LNCaP clone FGC (cell line): ENCODE data around the gene RNF123.

Experiments
- DNase-seq: peaks from one replicate; pipeline ENCODE4 v3.0.0-alpha.2; 2011; ENCODE audit warnings: low read depth
- H3K4me3 ChIP-seq: 2 replicates; pipeline ENCODE4 v1.5.1; 2011; ENCODE audit warnings: mild to moderate bottlenecking, low read depth, low read length, control low read depth
- TF ChIP-seq, protein P1 (sequence below): IDR thresholded peaks from 2 replicates; pipeline ENCODE4 v1.5.1; 2012; ENCODE audit warnings: mild to moderate bottlenecking; ENCODE audit not compliant: control insufficient read depth, insufficient read depth; ENCODE audit errors: extremely low read depth

RNF123 gene

DNA sequence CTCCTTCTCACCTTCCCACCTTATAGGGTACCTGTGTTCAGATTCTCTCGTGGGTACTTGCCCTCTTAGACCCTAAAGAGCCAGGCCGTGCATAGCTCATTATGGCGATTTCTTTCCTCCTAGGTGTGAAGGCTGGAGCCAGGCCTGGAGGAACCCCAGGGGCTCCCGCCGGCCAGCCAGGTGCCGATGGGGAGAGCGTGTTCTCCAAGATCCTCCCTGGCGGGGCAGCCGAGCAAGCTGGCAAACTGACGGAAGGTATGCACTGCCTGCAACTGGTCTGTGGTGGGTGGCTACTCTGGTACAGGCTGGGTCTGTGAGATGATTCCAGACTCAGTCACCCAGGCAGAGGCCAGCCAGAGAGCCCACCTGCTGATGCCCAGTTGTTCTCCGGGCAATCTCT lies 25.1 kb upstream of the RNF123 start:
- TF ChIP-seq, protein P1, sequence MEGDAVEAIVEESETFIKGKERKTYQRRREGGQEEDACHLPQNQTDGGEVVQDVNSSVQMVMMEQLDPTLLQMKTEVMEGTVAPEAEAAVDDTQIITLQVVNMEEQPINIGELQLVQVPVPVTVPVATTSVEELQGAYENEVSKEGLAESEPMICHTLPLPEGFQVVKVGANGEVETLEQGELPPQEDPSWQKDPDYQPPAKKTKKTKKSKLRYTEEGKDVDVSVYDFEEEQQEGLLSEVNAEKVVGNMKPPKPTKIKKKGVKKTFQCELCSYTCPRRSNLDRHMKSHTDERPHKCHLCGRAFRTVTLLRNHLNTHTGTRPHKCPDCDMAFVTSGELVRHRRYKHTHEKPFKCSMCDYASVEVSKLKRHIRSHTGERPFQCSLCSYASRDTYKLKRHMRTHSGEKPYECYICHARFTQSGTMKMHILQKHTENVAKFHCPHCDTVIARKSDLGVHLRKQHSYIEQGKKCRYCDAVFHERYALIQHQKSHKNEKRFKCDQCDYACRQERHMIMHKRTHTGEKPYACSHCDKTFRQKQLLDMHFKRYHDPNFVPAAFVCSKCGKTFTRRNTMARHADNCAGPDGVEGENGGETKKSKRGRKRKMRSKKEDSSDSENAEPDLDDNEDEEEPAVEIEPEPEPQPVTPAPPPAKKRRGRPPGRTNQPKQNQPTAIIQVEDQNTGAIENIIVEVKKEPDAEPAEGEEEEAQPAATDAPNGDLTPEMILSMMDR: no peak
- no peak overlapping the region for H3K4me3 ChIP-seq
- no peak for DNase-seq

DNA sequence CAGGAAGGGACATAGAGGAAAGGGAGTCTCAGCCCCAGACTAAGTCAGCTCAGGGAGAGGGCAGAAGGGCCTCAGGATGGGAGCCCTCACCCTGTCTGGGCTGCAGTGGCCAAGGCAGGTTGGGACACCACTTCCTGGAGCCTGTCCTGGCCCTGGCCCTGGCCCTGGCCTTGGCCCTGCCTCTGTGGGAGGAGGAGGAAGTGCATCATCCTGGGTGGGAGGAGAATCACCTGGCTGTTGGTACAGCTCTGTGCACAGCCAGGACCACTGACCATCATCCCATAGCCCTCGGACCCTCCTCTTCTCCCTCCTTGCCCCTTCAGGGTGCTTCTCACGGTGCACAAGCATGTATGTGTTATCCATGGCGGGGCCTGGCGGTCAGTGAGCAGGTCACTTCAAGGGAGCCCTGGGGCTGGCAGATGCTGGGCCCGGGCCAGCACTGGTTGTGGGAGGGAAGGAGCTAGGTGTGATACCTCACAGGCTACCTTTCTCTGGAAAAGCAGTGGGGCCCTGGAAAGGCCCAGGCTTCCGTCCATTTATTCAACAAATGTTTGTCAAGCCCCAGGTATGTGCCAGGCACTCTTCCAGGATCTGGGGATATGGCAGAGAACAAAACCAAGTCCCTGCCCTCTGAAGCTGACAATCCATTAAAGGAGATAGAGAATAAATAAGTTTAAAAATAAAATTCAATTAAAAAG lies 23.4 kb upstream of the RNF123 start:
- no peak for DNase-seq
- no peak overlapping the region for H3K4me3 ChIP-seq
- TF ChIP-seq, protein P1: no peak

DNA sequence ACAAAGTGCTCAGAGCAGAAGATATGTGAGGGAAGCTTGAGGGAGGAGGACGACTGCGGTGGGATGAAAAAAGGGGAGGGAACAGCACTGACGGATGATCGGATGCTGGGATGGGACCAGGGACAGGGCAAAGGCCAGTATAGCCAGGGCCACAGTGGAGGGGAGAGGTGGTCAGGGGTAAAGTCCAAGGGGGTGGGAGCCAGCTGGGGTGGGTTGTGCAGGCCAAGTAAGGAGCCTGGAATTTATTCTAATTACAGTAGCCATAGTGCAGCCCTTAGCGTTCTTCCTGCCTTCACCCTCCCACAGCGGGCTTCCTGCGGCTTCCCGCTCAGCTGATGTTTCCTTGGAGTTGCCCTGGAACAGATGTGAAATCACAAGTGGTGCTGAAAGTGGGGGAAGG lies 22.8 kb upstream of the RNF123 start:
- no peak overlapping the region for H3K4me3 ChIP-seq
- TF ChIP-seq, protein P1: no peak
- no peak for DNase-seq

DNA sequence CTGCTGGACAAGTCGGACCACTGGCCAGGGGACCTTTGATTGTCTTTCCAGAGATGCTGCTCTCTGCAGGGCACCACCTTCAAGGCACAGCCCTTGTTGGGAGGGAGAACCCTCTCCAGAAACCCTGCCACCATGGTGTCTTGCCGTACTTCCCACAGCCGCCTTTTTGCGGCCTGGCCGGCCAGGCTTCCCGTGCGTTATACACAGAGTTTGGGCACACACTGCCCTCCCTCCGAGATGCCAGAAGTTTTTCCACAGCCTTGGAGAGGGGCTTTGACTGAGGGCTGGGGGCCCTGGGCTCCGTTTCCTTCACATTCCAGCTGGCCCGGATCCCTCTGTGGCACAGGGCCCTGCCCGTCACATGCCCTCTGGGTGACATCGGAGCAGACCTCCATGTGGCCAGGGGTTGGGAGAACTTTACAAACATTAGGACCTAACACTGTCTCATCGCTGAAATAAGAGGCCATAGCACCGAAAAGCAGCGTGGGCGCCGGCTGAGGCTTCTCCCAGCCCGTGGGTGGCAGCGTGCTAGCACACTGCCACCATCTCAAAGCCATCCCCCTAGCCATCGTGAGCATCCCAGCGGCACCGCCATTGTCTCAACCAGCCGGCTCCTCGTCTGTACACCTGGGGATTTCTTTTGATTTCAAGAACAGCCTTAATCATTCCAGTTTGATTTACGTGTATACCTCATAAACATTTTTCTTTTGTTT lies 21.5 kb upstream of the RNF123 start:
- TF ChIP-seq, protein P1: no peak
- no peak overlapping the region for H3K4me3 ChIP-seq
- DNase-seq: no peak

DNA sequence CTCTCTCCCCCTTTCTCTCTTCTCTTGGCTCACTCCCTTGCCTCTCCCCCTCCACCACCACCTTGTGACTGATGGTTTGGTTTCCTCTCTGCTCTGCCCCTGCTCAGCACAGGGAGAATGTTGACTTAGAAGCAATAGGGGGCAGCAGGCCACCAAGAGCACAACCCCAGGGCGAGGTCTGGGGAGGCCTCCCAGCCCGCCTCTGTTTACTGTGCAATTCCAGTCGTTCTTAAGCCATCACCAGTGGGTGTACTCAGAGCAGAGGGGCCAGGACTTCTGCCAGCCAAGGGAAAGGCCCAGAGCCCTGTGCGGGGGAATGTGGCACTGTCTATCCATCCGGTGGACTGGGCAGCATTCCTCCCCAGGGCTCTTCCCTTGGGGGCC lies 21.0 kb upstream of the RNF123 start:
- no peak overlapping the region for H3K4me3 ChIP-seq
- DNase-seq: no peak
- TF ChIP-seq, protein P1: no peak

DNA sequence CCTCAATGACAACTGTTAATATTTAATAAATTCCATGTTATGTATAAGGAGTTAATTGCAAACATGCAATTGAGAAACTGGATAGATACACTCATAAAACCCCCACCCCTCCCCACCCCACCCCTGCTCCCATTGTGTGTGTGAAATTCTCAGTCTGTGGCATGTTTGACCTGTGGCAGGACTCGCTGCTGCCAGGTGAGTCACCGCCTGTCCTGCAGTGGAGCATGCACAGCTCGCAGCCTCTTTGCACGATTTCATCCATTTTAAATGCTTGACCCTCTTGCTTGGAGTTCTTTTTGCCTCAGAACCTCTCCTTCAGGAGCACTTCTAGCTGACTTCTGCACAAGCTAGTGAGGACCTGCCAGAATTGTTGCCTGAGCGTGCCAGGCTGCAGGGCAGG lies 20.5 kb upstream of the RNF123 start:
- no peak overlapping the region for H3K4me3 ChIP-seq
- no peak for DNase-seq
- TF ChIP-seq, protein P1: no peak
